HepG2 (cell line): Measurements from ENCODE around the gene LUZP1. TPM values are rescaled to one million over a fixed set of nuclear protein-coding genes. Genes with fewer than 3 reads are reported as not detected.

Experiments
- FOXC1 ChIP-seq: sonication (generic); formaldehyde crosslinking; IDR thresholded peaks from 2 replicates; pipeline ENCODE4 v1.8.0; 2022; ENCODE audit warnings: mild to moderate bottlenecking, missing genetic modification reagents, borderline replicate concordance
- GABPB1 ChIP-seq: IDR thresholded peaks from 2 replicates; pipeline ENCODE4 v1.6.1; 2016; ENCODE audit warnings: mild to moderate bottlenecking, missing genetic modification reagents, moderate library complexity, missing compliant biosample characterization
- GLI4 ChIP-seq: sonication (generic); formaldehyde crosslinking; IDR thresholded peaks from 2 replicates; pipeline ENCODE4 v1.5.1; 2020; ENCODE audit warnings: missing genetic modification reagents, mild to moderate bottlenecking, moderate library complexity, borderline replicate concordance
- GTF3A ChIP-seq: sonication (generic); formaldehyde crosslinking; conservative IDR thresholded peaks from 2 replicates; pipeline ENCODE4 v1.4.0; 2020; ENCODE audit warnings: mild to moderate bottlenecking, missing genetic modification reagents
- NCOA2 ChIP-seq: sonication (generic); formaldehyde crosslinking; IDR thresholded peaks from 2 replicates; pipeline ENCODE4 v1.8.0; 2022; ENCODE audit warnings: inconsistent platforms
- SALL1 ChIP-seq: sonication (generic); formaldehyde crosslinking; IDR thresholded peaks from 2 replicates; pipeline ENCODE4 v1.8.0; 2022; ENCODE audit warnings: mild to moderate bottlenecking, missing genetic modification reagents
- SOX6 ChIP-seq, 2 experiments: fragments of 450-650 bp in 1 of 2; sonication (generic) in 1 of 2; formaldehyde crosslinking in 1 of 2; IDR thresholded peaks; 2 replicates each; pipeline versions ENCODE4 v1.4.0 to v1.6.1; 2017 to 2020; ENCODE audit warnings: antibody characterized with exemption in 1 of 2, mild to moderate bottlenecking in 1 of 2, missing genetic modification reagents in 1 of 2
- THYN1 ChIP-seq: sonication (generic); formaldehyde crosslinking; IDR thresholded peaks from 2 replicates; pipeline ENCODE4 v1.8.1; 2023; ENCODE audit warnings: low read depth, mild to moderate bottlenecking, moderate library complexity, missing genetic modification reagents, borderline replicate concordance
- ZBTB1 ChIP-seq: sonication (generic); formaldehyde crosslinking; IDR thresholded peaks from 2 replicates; pipeline ENCODE4 v1.4.0; 2020; ENCODE audit warnings: missing genetic modification reagents, borderline replicate concordance
- ZFP82 ChIP-seq: sonication (generic); formaldehyde crosslinking; IDR thresholded peaks from 2 replicates; pipeline ENCODE4 v1.5.1; 2020; ENCODE audit warnings: mild to moderate bottlenecking, missing genetic modification reagents, borderline replicate concordance
- ZIK1 ChIP-seq: sonication (generic); formaldehyde crosslinking; IDR thresholded peaks from 2 replicates; pipeline ENCODE4 v1.5.0; 2020; ENCODE audit warnings: mild to moderate bottlenecking, low read depth, missing genetic modification reagents, borderline replicate concordance
- ZMYM4 ChIP-seq: sonication (generic); formaldehyde crosslinking; IDR thresholded peaks from 2 replicates; pipeline ENCODE4 v1.8.1; 2023; ENCODE audit warnings: mild to moderate bottlenecking, missing genetic modification reagents
- ZNF598 ChIP-seq: sonication (generic); formaldehyde crosslinking; IDR thresholded peaks from 2 replicates; pipeline ENCODE4 v1.5.1; 2020; ENCODE audit warnings: mild to moderate bottlenecking, missing genetic modification reagents, borderline replicate concordance
- ZNF629 ChIP-seq: sonication (generic); formaldehyde crosslinking; conservative IDR thresholded peaks from 2 replicates; pipeline ENCODE4 v1.5.0; 2020; ENCODE audit warnings: missing genetic modification reagents
- ZNF652 ChIP-seq: IDR thresholded peaks from 2 replicates; pipeline ENCODE4 v1.6.1; 2016; ENCODE audit warnings: low read depth, borderline replicate concordance
- ZNF781 ChIP-seq: sonication (generic); formaldehyde crosslinking; IDR thresholded peaks from 2 replicates; pipeline ENCODE4 v1.5.1; 2020; ENCODE audit warnings: borderline replicate concordance, mild to moderate bottlenecking, missing genetic modification reagents; ENCODE audit errors: not compliant biosample characterization
- ZNF883 ChIP-seq: sonication (generic); formaldehyde crosslinking; IDR thresholded peaks from 2 replicates; pipeline ENCODE4 v1.5.1; 2020; ENCODE audit warnings: mild to moderate bottlenecking, missing genetic modification reagents; ENCODE audit errors: not compliant biosample characterization
- polyA plus RNA-seq, 8 experiments: library from polyadenylated mRNA; depleted of rRNA in 3 of 8; stranded (reverse) in 7 of 8; unstranded in 1 of 8; fragments of >200 nt; fragmentation: Illumina TruSeq in 4 of 8; extraction: Trizol in 4 of 8; gene quantifications; 2 replicates each; pipeline versions ENCODE4 v1.2.1 to v1.2.3, GENCODE V29; 2011 to 2016; ENCODE audit warnings: low read depth in 4 of 8, missing spikeins in 1 of 8, mixed read lengths in 1 of 8; ENCODE audit not compliant: insufficient read depth in 1 of 8
- total RNA-seq, 5 experiments: library from RNA; depleted of rRNA; stranded (reverse); fragments of >200 nt; fragmentation: Illumina TruSeq; extraction: Trizol; gene quantifications; 2 replicates each; pipeline ENCODE4 v1.2.3, GENCODE V29; 2016; ENCODE audit warnings: low read depth in 1 of 5
- TF ChIP-seq, protein P1 (sequence below): IDR thresholded peaks from 2 replicates; pipeline ENCODE4 v1.4.0; 2020; ENCODE audit warnings: mild to moderate bottlenecking, missing genetic modification reagents
- TF ChIP-seq, protein P2 (sequence below): sonication (generic); formaldehyde crosslinking; IDR thresholded peaks from 2 replicates; pipeline ENCODE4 v1.5.1; 2020; ENCODE audit warnings: mild to moderate bottlenecking, missing genetic modification reagents, borderline replicate concordance
- TF ChIP-seq, protein P3 (sequence below): sonication (generic); formaldehyde crosslinking; IDR thresholded peaks from 2 replicates; pipeline ENCODE4 v1.4.0; 2020; ENCODE audit warnings: missing genetic modification reagents

LUZP1 gene
- total and polyA plus RNA-seq, 2 of the 13 experiments (the other 11 are each of a cell fraction or from before 2014, with no cell fraction given), result 6.9 to 12.7 TPM

DNA sequence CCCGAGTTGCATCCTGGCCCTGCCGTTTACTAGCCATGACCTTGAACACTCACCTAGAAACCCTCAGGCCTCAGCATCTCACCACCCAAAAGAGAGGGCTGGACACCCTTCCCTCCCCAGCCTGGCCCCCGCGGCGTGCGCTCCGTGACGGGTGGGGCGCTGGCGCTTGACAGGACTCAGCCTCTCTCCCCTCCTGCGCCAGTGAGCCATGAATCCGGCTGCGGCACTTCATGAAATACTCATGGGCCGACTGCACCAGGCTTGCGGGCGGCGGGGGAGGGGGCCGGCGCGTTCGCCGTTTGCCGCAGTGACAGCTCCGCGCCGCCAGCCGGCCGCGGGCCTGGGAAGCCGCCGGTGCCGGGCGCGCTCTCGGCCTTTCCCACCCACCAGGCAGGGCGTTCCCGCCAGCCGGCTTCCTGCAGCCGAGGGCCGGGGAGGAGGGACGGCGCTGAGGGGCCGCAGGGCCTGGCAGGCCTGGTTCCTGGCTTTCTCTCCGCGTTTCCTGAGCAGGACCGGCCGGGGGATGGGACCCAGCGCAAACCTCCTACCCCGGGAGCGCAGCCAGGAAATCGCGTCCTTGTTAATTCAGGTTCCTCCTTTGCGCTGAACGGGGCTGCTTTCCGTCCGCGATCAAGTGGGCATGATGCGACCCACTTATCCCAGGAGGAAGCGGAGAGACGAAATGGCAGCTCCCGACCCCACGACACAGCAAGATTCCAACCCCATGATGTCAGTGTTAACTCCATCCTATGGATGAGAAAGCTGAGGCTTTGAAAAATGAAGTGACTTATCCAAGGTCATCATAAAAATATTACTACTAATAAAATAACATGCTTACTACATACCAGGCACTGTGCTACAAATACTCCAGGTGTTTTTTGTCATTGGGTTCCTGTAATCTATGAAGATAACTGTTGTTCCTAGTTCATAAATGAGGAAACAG lies 9.1 kb upstream of the LUZP1 start (continued):
- TF ChIP-seq ZNF629 (CRISPR knock-in tag) (peak; percentile 58), GLI4 (0 out of 2 replicates have a peak, but pooled peaks have one; percentile 54), ZNF781 (CRISPR knock-in tag) (no peak), ZIK1 (CRISPR knock-in tag) (peak; percentile 62; the same call in 1 of the 2 replicates), SOX6 (IDR thresholded peaks at IDR 0.05) (no peak), SOX6 (CRISPR knock-in tag; IDR thresholded peaks at IDR 0.05) (no peak), ZBTB1 (CRISPR knock-in tag) (no peak), SALL1 (CRISPR knock-in tag) (0 out of 2 replicates have a peak, but pooled peaks have one; percentile 39), NCOA2 (CRISPR knock-in tag) (no peak), FOXC1 (CRISPR knock-in tag) (peak; percentile 74; the same call in 1 of the 2 replicates), ZFP82 (CRISPR knock-in tag) (0 out of 2 replicates have a peak, but pooled peaks have one; percentile 53), ZNF598 (0 out of 2 replicates have a peak, but pooled peaks have one; percentile 37), ZNF883 (peak; percentile 89), GABPB1 (CRISPR knock-in tag) (peak; percentile 60; the same call in 1 of the 2 replicates), THYN1 (CRISPR knock-in tag) (no peak), ZMYM4 (CRISPR knock-in tag) (peak; percentile 60; the same call in 1 of the 2 replicates), ZNF652 (CRISPR knock-in tag) (peak; percentile 5; the same call in 1 of the 2 replicates), GTF3A (no peak)
- TF ChIP-seq, protein P1, sequence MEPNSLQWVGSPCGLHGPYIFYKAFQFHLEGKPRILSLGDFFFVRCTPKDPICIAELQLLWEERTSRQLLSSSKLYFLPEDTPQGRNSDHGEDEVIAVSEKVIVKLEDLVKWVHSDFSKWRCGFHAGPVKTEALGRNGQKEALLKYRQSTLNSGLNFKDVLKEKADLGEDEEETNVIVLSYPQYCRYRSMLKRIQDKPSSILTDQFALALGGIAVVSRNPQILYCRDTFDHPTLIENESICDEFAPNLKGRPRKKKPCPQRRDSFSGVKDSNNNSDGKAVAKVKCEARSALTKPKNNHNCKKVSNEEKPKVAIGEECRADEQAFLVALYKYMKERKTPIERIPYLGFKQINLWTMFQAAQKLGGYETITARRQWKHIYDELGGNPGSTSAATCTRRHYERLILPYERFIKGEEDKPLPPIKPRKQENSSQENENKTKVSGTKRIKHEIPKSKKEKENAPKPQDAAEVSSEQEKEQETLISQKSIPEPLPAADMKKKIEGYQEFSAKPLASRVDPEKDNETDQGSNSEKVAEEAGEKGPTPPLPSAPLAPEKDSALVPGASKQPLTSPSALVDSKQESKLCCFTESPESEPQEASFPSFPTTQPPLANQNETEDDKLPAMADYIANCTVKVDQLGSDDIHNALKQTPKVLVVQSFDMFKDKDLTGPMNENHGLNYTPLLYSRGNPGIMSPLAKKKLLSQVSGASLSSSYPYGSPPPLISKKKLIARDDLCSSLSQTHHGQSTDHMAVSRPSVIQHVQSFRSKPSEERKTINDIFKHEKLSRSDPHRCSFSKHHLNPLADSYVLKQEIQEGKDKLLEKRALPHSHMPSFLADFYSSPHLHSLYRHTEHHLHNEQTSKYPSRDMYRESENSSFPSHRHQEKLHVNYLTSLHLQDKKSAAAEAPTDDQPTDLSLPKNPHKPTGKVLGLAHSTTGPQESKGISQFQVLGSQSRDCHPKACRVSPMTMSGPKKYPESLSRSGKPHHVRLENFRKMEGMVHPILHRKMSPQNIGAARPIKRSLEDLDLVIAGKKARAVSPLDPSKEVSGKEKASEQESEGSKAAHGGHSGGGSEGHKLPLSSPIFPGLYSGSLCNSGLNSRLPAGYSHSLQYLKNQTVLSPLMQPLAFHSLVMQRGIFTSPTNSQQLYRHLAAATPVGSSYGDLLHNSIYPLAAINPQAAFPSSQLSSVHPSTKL (CRISPR knock-in tag), result peak; percentile 27; the same call in 1 of the 2 replicates
- TF ChIP-seq, protein P2, sequence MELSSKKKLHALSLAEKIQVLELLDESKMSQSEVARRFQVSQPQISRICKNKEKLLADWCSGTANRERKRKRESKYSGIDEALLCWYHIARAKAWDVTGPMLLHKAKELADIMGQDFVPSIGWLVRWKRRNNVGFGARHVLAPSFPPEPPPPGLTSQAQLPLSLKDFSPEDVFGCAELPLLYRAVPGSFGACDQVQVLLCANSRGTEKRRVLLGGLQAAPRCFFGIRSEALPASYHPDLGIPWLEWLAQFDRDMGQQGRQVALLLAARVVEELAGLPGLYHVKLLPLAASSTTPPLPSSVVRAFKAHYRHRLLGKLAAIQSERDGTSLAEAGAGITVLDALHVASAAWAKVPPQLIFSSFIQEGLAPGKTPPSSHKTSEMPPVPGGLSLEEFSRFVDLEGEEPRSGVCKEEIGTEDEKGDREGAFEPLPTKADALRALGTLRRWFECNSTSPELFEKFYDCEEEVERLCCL, result no peak
- TF ChIP-seq, protein P3, sequence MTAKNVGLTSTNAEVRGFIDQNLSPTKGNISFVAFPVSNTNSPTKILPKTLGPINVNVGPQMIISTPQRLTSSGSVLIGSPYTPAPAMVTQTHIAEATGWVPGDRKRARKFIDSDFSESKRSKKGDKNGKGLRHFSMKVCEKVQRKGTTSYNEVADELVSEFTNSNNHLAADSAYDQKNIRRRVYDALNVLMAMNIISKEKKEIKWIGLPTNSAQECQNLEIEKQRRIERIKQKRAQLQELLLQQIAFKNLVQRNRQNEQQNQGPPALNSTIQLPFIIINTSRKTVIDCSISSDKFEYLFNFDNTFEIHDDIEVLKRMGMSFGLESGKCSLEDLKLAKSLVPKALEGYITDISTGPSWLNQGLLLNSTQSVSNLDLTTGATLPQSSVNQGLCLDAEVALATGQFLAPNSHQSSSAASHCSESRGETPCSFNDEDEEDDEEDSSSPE, result peak; percentile 65
